GM21381 (cell line): ENCODE results near the gene EGFR.

ENCODE experiments used
- ATAC-seq: cut with Tn5 transposase; IDR thresholded peaks from one replicate; pipeline ENCODE4 v1.9.1; 2021; ENCODE audit warnings: mild to moderate bottlenecking, moderate library complexity; ENCODE audit not compliant: unreplicated experiment

EGFR gene

GRCh38 chr7:55180963-55181542, 162.2 kb downstream of the EGFR start:
- ATAC-seq = no peak

DNA sequence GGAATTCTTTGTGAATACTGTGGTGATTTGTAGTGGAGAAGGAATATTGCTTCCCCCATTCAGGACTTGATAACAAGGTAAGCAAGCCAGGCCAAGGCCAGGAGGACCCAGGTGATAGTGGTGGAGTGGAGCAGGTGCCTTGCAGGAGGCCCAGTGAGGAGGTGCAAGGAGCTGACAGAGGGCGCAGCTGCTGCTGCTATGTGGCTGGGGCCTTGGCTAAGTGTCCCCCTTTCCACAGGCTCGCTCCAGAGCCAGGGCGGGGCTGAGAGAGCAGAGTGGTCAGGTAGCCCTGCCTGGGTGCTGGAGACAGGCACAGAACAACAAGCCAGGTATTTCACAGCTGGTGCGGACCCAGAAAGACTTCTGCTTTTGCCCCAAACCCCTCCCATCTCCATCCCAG, 162.9 kb downstream of the EGFR start:
- ATAC-seq = no peak

GRCh38 chr7:55183897-55184296, 165.1 kb downstream of the EGFR start:
- no peak for ATAC-seq

DNA sequence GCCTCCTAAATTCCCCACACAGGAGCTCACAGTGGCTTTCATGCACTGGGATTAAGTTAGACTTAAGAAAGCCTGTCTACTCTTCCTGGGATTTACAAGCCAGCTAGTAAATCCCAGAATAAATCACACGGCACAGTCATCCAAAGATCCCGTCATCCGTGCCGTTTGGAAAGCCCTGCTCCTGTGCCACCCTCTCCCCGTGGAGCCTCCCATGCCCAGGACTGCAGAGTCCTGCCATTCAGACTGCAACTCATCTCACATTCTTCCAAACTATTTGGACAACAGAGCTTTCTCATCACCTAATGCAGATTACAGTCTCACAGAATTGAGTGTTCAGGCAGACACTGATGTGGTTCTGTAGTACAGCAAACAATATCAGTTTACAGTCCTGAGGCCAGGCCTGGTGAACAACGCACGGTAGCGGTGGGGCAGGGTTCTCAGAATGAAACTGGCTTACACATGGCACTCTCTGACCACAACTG, 166.5 kb downstream of the EGFR start:
- no peak for ATAC-seq

- no peak for ATAC-seq
Observed at GRCh38 chr7:55185941-55186609, 167.3 kb downstream of the EGFR start.

- ATAC-seq = no peak
Observed at GRCh38 chr7:55187701-55188491, 169.1 kb downstream of the EGFR start.

DNA sequence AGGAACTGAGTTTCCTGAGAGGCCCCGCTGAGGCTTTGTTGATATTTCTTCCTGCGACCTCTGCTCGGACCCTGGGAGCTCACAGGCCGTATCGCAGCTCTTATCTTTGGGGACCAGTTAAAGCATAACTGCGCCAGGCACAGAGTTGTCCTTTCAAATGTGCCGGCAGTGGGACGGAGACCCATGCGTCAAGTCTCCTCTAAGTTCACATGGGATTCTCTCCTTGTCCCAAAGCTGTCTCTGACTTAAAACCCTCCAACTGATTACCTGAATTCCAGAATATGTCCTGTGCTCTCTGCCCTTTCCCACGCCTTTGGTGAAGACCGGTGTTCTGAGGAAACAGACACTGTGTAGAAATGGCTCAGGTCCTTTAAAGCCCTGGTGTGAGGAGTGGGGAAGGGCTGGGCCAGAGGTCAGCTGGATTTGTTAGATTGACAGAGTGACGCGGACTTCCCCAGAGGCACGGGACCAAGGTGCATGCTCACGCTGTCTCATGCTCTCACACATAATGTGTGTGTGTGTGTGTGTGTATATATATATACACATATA, 169.8 kb downstream of the EGFR start:
- ATAC-seq = no peak

DNA sequence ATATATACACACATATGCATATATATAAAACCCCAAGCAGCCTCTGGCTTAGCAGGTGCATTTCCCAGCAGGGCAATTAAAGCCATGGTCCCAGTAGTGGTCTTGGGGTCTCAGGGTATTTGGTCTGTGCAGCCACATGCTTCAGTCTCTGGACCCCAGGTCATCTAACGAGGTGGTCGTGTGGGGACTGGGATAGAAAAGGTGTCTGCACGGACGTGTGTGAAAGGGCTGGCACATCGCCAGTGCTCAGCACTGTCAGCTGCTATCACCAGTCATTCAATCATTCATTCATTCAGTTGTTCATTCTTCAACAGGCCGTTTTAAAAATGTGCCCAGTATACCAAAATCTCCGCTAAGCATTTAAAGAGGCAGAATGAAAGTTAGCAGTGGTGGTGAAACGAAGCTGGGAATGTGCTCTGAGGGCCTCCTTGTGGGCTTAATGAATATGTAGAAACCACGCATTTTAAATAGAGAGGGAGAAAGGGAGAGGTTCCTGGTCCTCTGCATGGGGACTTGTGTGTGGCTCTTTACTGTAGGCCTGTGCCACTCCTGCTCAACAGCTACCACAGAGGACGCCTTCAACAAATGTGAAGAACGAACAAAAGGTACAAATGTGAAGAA, 170.4 kb downstream of the EGFR start:
- no peak for ATAC-seq

- no peak for ATAC-seq
Observed at GRCh38 chr7:55189878-55190436, 171.1 kb downstream of the EGFR start.

DNA sequence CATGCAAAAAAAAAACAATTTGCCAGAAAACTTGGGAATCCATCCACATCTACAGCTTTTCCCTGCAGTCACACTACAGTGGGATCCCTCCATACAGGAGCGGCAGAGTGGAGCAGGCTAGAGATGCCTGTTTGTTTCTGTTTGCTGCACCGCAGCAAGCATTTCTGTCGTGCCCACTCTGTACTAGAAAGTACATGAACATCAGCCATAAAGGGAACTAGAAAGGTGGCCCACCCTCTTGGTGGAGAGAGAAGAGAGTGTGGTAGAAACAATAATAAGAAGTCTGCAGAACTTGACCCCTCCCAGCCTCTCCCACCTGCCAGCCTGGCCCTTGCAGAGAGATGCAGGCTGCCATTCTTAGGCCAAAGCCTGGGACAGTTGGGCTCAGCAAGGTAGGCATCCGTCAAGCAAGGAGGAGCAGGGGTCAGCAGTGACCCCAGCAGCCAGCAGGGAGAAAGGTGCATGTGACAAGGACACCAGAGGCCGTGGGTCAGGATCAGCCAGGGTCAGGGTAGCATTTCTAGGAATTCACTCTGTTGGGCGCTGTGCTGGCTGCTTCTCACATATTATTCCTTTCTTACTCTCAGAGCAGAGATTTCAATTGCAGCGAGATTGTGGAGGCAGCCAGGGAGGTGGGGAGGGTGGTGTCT, 171.8 kb downstream of the EGFR start:
- ATAC-seq = no peak

- ATAC-seq = no peak
Observed at GRCh38 chr7:55191161-55191925, 172.5 kb downstream of the EGFR start.

DNA sequence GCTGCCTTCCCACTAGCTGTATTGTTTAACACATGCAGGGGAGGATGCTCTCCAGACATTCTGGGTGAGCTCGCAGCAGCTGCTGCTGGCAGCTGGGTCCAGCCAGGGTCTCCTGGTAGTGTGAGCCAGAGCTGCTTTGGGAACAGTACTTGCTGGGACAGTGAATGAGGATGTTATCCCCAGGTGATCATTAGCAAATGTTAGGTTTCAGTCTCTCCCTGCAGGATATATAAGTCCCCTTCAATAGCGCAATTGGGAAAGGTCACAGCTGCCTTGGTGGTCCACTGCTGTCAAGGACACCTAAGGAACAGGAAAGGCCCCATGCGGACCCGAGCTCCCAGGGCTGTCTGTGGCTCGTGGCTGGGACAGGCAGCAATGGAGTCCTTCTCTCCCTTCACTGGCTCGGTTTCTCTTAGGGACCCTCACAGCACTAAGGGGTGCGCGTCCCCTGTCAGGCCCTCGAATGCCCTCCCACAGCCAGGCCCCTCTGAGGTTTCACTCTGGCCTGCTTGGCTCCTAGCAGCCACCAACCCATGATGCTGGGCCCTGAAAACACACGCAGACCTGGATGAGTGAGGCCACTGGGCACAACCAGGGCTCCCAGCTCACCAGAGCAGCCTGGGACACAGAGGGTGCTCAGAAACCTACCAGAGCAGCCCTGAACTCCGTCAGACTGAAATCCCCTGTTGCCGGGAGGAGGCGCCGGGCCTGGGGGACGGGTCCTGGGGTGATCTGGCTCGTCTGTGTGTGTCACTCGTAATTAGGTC, 173.3 kb downstream of the EGFR start:
- no peak for ATAC-seq

DNA sequence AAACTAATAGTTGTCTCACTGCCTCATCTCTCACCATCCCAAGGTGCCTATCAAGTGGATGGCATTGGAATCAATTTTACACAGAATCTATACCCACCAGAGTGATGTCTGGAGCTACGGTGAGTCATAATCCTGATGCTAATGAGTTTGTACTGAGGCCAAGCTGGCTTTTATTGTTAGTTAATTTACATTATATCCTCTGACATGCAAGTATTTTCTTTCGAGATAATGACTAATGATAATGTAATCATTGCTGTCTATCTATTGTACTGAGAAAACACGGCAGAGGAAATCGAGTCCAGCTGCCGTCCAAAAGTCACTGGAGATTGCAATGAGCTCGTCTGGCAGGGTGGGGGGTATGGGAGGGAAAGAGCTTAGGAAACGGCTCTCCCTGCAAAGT, 173.9 kb downstream of the EGFR start:
- ATAC-seq = no peak

- no peak for ATAC-seq
Observed at GRCh38 chr7:55193245-55193644, 174.4 kb downstream of the EGFR start.

GRCh38 chr7:55194522-55194921, 175.7 kb downstream of the EGFR start:
- ATAC-seq = no peak

- no peak for ATAC-seq
Observed at GRCh38 chr7:55198634-55199392, 180.0 kb downstream of the EGFR start.

DNA sequence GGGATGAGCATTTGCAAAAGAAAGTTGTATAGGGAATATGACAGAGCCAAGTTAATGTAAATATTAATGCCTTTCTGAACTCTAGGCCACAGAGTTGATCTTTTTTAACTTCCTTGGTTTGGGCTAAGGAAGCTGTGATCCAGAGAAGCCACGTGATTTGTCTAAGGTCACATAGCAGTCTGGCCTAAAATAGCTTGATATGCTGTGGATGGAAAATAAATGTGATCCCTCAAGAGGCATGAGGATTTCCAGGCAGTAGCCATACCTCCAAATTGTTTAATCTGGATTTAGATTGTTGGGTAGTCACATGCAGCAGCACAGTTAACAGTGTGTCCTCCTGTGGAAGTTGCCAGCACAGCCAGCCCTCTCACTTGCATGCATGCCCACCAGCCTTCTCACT, 180.6 kb downstream of the EGFR start:
- ATAC-seq = no peak

DNA sequence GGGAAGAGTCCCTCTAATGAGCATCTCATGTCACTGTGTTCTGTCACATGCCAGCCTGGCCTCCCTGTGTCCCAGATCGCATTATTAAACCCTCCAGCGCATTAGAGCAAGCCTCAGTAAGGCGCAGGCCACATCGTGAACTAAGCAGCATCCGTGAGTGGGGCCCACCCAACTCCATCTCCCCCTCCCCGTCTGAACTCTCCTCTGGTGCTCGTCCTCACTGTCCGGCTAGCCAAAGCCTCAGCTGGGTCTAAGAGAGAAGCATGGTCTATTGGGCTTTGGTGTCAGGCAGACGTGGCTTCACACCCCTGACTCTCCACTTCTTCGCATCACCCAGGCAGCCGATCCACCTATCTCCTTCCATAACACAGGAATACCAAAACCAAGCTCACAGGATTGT, 181.6 kb downstream of the EGFR start:
- no peak for ATAC-seq
